ENCODE measurements around the gene MKRN2OS.
A peak's percentile ranks its signal among the peaks of the same experiment; 100 is the strongest.

The MKRN2OS gene

GRCh38 chr3:12545473-12545791 is at the start of gene MKRN2OS:
Gene MKRN2OS (minus strand): TSS chr3:12545499. CDS start chr3:12545464, 35 bp downstream.
- DNase-seq: peak in 1 of 14 donors; percentile 69

GRCh38 chr3:12593473-12593872 is 48.2 kb upstream of the MKRN2OS start:
- no peak for DNase-seq

- no peak for DNase-seq
These were observed 46.9 kb upstream of the MKRN2OS start for GRCh38 chr3:12591997-12592715.

GRCh38 chr3:12591456-12591855 is 46.2 kb upstream of the MKRN2OS start:
- no peak for DNase-seq

- no peak for DNase-seq
These were observed 44.8 kb upstream of the MKRN2OS start for GRCh38 chr3:12590096-12590495.

- no peak for DNase-seq
These were observed 43.0 kb upstream of the MKRN2OS start for GRCh38 chr3:12588039-12589009.

GRCh38 chr3:12586403-12586802 is 41.1 kb upstream of the MKRN2OS start:
- no peak for DNase-seq

- DNase-seq: no peak
These were observed 40.7 kb upstream of the MKRN2OS start for GRCh38 chr3:12585970-12586369.

- DNase-seq: no peak
These were observed 39.9 kb upstream of the MKRN2OS start for GRCh38 chr3:12585181-12585580.

- DNase-seq: no peak
These were observed 38.8 kb upstream of the MKRN2OS start for GRCh38 chr3:12584083-12584482.

GRCh38 chr3:12583280-12583679 is 38.0 kb upstream of the MKRN2OS start:
- DNase-seq: no peak

- DNase-seq: no peak
These were observed 37.4 kb upstream of the MKRN2OS start for GRCh38 chr3:12582730-12583129.

GRCh38 chr3:12579905-12580304 is 34.6 kb upstream of the MKRN2OS start:
- no peak for DNase-seq

GRCh38 chr3:12579456-12579855 is 34.2 kb upstream of the MKRN2OS start:
- DNase-seq: no peak

GRCh38 chr3:12578742-12579141 is 33.4 kb upstream of the MKRN2OS start:
- no peak for DNase-seq

- DNase-seq: no peak
These were observed 32.1 kb upstream of the MKRN2OS start for GRCh38 chr3:12577379-12577778.

GRCh38 chr3:12574661-12575060 is 29.4 kb upstream of the MKRN2OS start:
- no peak for DNase-seq

GRCh38 chr3:12574131-12574530 is 28.8 kb upstream of the MKRN2OS start:
- DNase-seq: no peak

GRCh38 chr3:12571986-12572385 is 26.7 kb upstream of the MKRN2OS start:
- no peak for DNase-seq

GRCh38 chr3:12569836-12570235 is 24.5 kb upstream of the MKRN2OS start:
- DNase-seq: no peak

- no peak for DNase-seq
These were observed 23.4 kb upstream of the MKRN2OS start for GRCh38 chr3:12568747-12569146.

GRCh38 chr3:12566976-12567375 is 21.7 kb upstream of the MKRN2OS start:
- DNase-seq: no peak

- DNase-seq: no peak
These were observed 17.2 kb upstream of the MKRN2OS start for GRCh38 chr3:12562451-12562850.

- DNase-seq: no peak
These were observed 16.1 kb upstream of the MKRN2OS start for GRCh38 chr3:12561397-12561796.
